HG02970 (cell line): ENCODE results near the gene USP17L30.
"Not testable (repeated sequence)": the region's sequence is repeated elsewhere in the genome, so short reads cannot be mapped to it uniquely, and the experiment has no call there.

Experiments used
- ATAC-seq: cut with Tn5 transposase; IDR thresholded peaks from one replicate; pipeline ENCODE4 v1.9.1; 2021; ENCODE audit warnings: mild to moderate bottlenecking, moderate library complexity, moderate number of reproducible peaks; ENCODE audit not compliant: unreplicated experiment, low FRiP score

Gene USP17L30, protein sequence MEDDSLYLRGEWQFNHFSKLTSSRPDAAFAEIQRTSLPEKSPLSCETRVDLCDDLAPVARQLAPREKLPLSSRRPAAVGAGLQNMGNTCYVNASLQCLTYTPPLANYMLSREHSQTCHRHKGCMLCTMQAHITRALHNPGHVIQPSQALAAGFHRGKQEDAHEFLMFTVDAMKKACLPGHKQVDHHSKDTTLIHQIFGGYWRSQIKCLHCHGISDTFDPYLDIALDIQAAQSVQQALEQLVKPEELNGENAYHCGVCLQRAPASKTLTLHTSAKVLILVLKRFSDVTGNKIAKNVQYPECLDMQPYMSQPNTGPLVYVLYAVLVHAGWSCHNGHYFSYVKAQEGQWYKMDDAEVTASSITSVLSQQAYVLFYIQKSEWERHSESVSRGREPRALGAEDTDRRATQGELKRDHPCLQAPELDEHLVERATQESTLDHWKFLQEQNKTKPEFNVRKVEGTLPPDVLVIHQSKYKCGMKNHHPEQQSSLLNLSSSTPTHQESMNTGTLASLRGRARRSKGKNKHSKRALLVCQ

GRCh38 chr4:9362829-9363228 lies at the start of gene USP17L30:
Gene USP17L30, plus strand, starts transcription at chr4:9363129. Its CDS starts 0 bp downstream, at chr4:9363129.
- ATAC-seq: not testable (repeated sequence)

- ATAC-seq: not testable (repeated sequence)
Measured at GRCh38 chr4:9324191-9324590, 38.7 kb upstream of the USP17L30 start.

DNA sequence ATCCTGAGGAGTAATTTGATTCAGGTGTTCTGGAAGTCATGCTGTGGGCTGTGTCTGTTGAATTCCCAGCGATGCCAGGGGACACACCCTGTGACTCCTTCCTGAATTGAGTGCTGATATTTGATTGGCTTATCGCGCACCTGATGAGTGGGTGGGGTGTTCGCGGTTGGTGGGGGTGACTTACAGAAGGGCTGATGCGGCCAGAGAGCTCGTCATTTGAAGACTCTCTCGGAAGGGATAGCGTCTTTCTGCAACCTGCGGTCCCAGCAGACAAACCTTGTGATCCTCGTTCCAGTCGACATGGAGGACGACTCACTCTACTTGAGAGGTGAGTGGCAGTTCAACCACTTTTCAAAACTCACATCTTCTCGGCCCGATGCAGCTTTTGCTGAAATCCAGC lies 38.1 kb upstream of the USP17L30 start, which contains the start of gene USP17L24:
Gene USP17L24, plus strand, starts transcription at position 301 of the 400 bp plus-strand sequence. Its CDS starts 0 bp downstream, at position 301.
- ATAC-seq: not testable (repeated sequence)

DNA sequence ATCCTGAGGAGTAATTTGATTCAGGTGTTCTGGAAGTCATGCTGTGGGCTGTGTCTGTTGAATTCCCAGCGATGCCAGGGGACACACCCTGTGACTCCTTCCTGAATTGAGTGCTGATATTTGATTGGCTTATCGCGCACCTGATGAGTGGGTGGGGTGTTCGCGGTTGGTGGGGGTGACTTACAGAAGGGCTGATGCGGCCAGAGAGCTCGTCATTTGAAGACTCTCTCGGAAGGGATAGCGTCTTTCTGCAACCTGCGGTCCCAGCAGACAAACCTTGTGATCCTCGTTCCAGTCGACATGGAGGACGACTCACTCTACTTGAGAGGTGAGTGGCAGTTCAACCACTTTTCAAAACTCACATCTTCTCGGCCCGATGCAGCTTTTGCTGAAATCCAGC lies 33.3 kb upstream of the USP17L30 start, which contains the start of gene USP17L25:
Gene USP17L25, plus strand, starts transcription at position 301 of the 400 bp plus-strand sequence. Its CDS starts 0 bp downstream, at position 301.
- ATAC-seq: not testable (repeated sequence)

GRCh38 chr4:9334358-9334757 lies 28.6 kb upstream of the USP17L30 start, which contains the start of gene USP17L26:
Gene USP17L26, plus strand, starts transcription at chr4:9334658. Its CDS starts 0 bp downstream, at chr4:9334658.
- ATAC-seq: not testable (repeated sequence)

DNA sequence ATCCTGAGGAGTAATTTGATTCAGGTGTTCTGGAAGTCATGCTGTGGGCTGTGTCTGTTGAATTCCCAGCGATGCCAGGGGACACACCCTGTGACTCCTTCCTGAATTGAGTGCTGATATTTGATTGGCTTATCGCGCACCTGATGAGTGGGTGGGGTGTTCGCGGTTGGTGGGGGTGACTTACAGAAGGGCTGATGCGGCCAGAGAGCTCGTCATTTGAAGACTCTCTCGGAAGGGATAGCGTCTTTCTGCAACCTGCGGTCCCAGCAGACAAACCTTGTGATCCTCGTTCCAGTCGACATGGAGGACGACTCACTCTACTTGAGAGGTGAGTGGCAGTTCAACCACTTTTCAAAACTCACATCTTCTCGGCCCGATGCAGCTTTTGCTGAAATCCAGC lies 23.8 kb upstream of the USP17L30 start, which contains the start of gene USP17L5:
Gene USP17L5, plus strand, starts transcription at position 301 of the 400 bp plus-strand sequence. Its CDS starts 0 bp downstream, at position 301.
- not testable (repeated sequence) for ATAC-seq

DNA sequence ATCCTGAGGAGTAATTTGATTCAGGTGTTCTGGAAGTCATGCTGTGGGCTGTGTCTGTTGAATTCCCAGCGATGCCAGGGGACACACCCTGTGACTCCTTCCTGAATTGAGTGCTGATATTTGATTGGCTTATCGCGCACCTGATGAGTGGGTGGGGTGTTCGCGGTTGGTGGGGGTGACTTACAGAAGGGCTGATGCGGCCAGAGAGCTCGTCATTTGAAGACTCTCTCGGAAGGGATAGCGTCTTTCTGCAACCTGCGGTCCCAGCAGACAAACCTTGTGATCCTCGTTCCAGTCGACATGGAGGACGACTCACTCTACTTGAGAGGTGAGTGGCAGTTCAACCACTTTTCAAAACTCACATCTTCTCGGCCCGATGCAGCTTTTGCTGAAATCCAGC lies 19.1 kb upstream of the USP17L30 start, which contains the start of gene USP17L27:
Gene USP17L27, plus strand, starts transcription at position 301 of the 400 bp plus-strand sequence. Its CDS starts 0 bp downstream, at position 301.
- ATAC-seq: not testable (repeated sequence)

DNA sequence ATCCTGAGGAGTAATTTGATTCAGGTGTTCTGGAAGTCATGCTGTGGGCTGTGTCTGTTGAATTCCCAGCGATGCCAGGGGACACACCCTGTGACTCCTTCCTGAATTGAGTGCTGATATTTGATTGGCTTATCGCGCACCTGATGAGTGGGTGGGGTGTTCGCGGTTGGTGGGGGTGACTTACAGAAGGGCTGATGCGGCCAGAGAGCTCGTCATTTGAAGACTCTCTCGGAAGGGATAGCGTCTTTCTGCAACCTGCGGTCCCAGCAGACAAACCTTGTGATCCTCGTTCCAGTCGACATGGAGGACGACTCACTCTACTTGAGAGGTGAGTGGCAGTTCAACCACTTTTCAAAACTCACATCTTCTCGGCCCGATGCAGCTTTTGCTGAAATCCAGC lies 14.3 kb upstream of the USP17L30 start, which contains the start of gene USP17L28:
Gene USP17L28, plus strand, starts transcription at position 301 of the 400 bp plus-strand sequence. Its CDS starts 0 bp downstream, at position 301.
- ATAC-seq: not testable (repeated sequence)

DNA sequence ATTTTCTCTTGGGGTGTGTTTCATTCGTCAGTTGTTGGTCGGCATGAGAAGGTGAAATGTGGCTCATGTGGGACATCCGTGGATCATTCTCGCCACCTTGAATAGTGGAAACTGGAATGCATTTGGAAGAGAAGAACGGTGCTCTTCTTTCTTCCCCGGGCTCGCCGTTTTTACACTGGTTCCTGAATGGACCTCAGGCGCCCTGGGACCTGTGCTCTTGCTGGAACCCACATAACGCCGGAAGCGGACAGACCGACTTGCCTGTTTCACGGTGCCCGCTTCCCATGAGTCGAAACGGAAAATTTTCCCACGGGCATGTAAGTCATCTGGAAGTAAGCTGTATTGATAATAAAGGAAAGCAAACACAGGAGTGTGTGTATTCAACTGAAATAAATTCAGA lies 12.1 kb upstream of the USP17L30 start:
- not testable (repeated sequence) for ATAC-seq

DNA sequence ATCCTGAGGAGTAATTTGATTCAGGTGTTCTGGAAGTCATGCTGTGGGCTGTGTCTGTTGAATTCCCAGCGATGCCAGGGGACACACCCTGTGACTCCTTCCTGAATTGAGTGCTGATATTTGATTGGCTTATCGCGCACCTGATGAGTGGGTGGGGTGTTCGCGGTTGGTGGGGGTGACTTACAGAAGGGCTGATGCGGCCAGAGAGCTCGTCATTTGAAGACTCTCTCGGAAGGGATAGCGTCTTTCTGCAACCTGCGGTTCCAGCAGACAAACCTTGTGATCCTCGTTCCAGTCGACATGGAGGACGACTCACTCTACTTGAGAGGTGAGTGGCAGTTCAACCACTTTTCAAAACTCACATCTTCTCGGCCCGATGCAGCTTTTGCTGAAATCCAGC lies 9.6 kb upstream of the USP17L30 start, which contains the start of gene USP17L29:
Gene USP17L29, plus strand, starts transcription at position 301 of the 400 bp plus-strand sequence. Its CDS starts 0 bp downstream, at position 301.
- ATAC-seq: not testable (repeated sequence)

DNA sequence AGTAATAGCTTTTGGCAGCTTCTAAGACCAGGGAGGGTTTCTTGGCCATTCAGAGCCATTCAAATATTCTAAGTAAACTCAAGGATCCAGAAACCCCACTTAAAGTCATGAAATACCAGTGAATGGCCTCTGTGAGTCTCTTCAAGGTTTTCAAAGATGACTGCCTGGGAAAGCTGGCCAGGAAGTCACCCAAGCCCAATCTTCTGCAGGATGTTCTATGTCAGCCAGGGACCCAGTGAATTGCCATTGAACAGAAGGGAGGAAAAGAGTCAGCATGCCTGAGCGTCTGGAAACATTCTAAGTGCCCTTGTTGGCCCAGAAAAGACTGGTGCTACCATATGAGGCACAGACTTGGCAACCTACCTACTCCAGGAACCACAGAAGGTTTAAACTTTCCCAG lies 17.0 kb downstream of the USP17L30 start:
- ATAC-seq: not testable (repeated sequence)

DNA sequence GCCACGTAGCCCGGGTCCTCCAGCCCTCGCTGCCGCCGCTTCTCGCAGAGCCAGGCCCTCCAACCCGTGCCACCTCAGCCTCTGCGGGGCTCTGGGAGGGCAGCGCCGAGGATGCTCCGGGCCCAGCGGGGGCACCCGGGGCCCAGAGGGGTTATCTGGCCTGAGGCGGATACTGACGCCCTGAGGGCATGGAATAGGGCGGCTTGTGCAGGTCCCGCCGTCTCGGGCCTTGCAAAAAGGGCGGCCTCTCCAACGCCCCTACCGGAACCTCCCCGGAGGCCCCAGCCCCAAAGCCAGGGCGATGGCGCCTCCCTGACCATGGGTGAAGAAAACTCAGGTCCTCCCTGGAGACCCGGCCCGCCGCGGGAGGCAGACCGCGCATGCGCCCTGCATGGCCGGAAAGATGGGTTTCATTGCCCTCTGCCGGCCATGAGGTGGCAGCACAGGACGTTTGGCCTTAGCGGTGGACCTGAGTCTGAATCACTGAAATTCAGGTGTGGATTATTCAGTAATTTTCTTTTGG lies 18.1 kb downstream of the USP17L30 start:
- not testable (repeated sequence) for ATAC-seq

DNA sequence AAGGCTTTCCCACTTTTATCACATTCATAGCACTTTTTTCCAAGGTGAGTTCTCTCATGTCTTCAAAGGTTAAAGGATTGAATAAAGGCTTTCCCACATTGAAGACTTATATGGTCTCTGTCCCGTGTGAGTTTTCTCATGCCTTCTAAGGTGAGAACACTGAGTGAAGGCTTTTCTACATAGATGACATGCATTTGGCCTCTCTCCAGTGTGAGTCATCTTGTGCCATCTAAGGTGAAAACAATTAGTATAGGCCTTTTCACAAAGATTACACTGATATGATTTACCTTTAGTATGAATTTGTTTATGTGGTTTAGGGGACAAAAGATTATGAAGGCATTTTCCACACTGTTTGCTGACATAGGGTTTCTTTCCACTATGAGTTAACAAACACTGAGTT lies 21.2 kb downstream of the USP17L30 start:
- ATAC-seq: no peak

GRCh38 chr4:9389001-9389400 lies 26.1 kb downstream of the USP17L30 start:
- ATAC-seq: not testable (repeated sequence)

DNA sequence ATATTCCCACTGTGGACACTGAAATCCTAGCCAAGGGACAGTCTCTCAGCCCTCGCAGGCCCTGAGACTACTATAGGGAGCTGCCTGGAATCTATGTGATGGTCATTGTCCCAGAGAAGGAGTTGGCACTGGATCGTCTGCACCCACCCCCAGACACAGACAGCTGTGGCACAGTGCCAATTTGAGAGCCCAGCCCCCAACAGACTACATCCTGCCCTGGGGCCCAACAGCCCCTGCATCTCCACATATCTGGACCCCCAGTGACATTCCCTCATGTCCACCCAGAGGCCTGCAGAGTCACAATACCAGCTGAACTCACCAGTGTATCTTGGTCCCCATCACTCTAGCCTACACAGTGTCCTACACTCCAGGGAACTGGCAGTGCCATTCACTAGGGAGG lies 42.8 kb downstream of the USP17L30 start:
- ATAC-seq: not testable (repeated sequence)

DNA sequence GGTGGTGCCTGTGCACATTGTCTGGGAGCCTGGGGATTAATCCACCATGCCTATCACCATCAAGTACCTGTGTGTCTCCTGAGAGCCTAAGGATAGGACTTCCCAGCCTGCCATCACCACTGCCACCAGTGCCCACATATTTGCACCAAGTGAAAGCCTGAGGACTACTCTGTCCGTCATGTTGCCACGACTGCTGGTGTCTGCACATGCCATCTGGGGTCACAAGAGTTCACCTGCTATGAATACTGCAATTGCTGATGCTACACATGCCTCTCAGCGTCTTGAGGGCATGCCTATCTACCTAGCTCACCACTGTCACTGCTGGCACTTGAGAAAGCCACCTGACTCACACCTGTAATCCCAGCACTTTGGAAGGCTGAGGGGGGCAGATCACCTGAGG lies 43.6 kb downstream of the USP17L30 start:
- ATAC-seq: not testable (repeated sequence)

- ATAC-seq: no peak
Measured at GRCh38 chr4:9409793-9410192, 46.9 kb downstream of the USP17L30 start.
